GM18951 (cell line): ENCODE data around the gene TM2D3.
"Not testable (repeated sequence)": the region's sequence is repeated elsewhere in the genome, so short reads cannot be mapped to it uniquely, and the experiment has no call there.

Source experiments
- POLR2A ChIP-seq: IDR thresholded peaks from 4 replicates; pipeline ENCODE4 v1.6.1; 2011; ENCODE audit warnings: mild to moderate bottlenecking; ENCODE audit not compliant: insufficient read length, insufficient read depth; ENCODE audit errors: extremely low read depth
- in situ Hi-C: fragments of 300-500 bp; cut with MboI; formaldehyde crosslinking; loops from one replicate; pipeline ENCODE4 v1.12.0; 2022; ENCODE audit warnings: low sequenced_read_pairs, mixed read lengths, inconsistent platforms; ENCODE audit not compliant: unreplicated experiment

The TM2D3 gene

DNA sequence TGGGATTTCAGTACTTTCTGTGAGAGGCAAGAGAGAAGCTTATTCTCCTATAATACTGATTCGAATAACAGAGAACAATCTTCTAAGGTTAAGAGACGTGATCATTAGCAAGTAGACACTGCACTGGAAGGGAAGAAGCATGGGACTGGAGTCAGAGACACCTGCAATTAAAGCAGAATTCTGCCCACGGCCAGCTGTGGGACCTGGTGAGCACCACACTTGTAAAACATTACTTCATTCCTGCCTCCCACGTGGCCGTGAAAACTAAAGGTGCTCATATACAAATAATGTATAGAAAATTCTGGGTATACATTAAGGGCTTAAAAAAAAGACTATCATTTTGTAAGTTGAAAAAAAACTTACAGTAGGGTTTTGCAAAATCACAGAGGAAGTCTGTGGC, 2.0 kb downstream of the TM2D3 start:
- in situ Hi-C loops: no loop called here
- no peak for TF ChIP-seq POLR2A

DNA sequence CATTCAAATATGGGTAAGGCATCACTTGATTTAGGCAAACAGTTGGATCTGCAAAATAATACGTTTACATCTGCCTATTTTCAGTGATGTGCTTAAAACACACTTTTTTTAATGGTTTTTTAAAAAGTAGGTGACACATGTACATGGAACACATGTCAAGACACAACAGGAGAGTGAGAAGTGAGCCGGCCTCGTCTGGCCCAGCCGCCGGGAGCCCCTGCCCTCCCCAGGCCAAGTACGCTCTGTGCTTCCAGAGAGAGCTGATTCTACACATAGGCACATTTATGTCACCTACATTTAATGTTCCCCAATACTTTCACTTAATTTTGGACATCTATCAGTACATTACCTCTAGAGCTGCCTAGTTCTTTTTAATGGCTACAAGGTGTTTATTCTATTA, 3.8 kb downstream of the TM2D3 start:
- no peak for TF ChIP-seq POLR2A
- in situ Hi-C loops: no loop called here

DNA sequence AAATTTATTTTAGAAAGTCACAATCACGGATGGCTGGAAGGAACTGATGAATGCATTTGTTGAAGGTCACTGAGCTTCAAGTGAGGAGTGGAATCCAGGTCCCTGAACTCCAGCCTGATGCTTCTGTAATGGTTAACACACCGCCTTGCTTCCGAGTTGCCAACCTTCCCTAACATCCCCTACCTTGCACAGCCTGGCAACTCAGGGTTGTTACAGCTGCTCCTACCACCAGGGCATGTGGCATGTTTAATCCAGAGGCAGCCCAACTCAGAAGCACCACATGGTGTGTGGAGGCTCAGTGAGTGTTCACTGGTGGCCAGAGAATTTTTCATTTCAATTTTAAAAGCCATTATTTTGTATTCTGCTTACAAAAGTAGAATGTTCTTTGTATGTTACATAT, 4.9 kb downstream of the TM2D3 start:
- TF ChIP-seq POLR2A: no peak
- in situ Hi-C loops: no loop called here

DNA sequence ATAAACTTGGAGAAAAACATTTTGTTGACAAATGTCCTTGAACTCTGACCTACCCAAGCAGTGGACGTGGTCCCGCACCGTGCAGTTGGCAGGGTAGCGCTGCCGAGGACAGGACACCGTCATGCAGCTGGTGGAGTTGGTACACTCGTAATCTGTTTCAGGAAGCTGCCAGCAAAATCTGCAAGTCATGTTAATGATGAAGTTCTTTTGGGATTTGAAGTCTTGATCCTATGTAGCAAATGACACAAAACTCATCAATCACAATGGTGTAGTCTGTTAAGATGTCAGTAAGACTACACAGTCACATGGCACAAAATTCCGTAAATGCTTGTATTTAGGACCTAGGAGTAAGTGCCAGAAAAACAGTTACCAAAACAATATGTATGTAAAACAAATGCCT, 5.5 kb downstream of the TM2D3 start:
- in situ Hi-C loops: no loop called here
- no peak for TF ChIP-seq POLR2A

DNA sequence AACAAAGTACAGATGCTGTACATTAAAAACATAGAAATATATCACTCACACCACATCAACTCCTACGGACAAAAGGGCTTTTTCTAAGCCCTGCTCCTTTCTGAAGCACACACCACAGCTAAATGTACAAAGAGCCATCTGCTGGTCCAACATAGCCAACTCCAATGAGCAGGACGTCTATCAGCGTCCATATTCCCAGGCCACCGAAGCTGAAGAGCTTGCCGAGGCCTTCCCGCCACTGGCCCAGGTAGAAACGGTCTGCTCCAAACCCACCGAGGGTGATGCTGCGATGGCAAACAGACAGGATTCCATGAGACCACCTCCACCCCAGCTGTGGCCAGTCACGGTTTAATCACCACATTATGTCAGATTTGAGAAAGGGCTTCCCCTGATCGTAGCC, 9.8 kb downstream of the TM2D3 start:
- in situ Hi-C loops: loop anchor here (5.0 kb wide), 1 partner anchor 355 kb away; no protein-coding TSS in a partner anchor
- TF ChIP-seq POLR2A: no peak

DNA sequence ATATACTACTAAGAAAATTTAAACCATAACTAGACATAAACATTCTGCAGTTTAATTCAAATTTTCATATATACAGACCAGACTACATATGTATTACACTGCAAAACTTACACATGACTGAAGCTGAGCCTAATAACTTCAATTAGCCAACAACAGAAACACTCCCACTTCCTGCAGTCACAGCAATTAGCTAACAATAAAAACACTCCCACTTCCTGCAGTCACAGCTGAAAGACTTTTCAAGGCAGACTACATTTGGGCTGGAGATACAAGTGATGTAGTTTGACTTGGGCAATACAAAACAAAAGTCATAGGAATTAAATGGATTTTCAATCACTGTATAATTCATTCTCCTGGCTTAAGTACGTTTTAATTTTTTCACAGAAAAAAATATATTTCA, 10.3 kb downstream of the TM2D3 start:
- in situ Hi-C loops: loop anchor here (5.0 kb wide), 1 partner anchor 355 kb away; no protein-coding TSS in a partner anchor
- no peak for TF ChIP-seq POLR2A

DNA sequence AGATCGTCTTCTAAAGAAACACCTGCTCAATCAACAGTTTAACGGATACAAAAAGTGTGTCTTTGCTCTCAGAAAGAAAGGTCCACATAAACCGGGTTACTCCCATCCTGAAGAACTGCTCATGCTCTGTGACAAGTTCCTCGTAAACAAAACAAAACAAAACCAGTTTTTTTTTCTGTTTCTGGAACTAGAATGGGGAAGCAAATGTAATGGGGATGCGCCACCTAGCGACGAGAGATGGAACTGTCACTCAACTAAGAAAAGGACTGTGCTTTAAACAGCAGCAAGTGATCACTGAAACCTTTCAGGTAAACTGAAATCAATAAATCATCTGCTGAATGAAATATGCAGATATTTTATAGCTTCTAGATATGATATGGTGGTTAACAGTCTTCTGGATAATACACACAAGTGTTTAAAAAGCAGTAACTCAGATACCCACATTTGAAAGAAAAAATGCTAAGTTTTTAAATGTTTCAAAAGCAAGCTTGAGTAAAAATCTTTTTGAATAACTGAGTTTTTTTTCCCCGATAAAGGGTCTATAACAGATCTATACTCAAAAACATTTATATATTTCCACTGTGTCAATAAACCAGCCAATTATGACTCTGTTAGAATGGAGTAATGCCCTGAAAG, 10.9 kb downstream of the TM2D3 start:
- in situ Hi-C loops: loop anchor here (5.0 kb wide), 1 partner anchor 354 kb away; no protein-coding TSS in a partner anchor
- TF ChIP-seq POLR2A: no peak

DNA sequence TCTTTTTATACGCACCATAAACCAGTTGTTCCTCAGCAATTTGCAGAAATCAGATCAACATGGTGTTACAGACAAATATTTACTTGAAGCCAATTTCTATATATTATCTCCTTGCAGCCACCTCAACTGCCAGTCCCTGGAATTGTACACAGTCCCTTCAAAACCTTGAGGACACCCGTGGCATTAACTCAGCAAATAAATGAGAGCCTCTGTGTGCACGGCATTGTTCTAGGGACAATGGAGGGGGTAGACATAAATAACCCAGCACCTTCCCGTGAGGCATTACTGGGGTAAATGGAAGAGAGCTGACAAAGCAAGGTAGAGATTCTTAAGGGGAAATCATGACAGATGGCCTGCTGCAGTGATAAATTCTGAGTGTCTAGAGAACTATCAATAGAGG, 12.5 kb downstream of the TM2D3 start:
- in situ Hi-C loops: loop anchor here (5.0 kb wide), 1 partner anchor 352 kb away; no protein-coding TSS in a partner anchor

DNA sequence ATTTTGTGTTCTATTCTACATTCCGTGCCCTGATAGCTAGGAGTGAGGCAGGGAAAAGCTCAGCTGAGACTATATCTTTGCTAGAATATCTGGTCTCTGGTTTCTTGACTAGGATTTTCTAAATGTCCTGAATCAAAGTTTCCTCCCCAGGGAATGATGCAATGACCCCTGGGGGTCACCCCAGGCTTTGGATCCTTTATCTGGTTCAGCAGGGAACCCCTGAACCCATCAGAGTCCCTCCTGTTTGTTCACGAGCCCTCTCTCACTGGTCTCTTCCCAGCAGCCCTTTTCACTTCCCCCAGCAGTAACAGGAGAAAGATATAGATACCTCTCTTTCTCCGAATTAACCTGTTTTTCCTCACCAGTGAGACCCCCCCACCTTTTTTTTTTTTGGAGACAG, 14.3 kb downstream of the TM2D3 start:
- in situ Hi-C loops: no loop called here

More for the DNA sequence above, 12.5 kb downstream of the TM2D3 start:
- TF ChIP-seq POLR2A: no peak

DNA sequence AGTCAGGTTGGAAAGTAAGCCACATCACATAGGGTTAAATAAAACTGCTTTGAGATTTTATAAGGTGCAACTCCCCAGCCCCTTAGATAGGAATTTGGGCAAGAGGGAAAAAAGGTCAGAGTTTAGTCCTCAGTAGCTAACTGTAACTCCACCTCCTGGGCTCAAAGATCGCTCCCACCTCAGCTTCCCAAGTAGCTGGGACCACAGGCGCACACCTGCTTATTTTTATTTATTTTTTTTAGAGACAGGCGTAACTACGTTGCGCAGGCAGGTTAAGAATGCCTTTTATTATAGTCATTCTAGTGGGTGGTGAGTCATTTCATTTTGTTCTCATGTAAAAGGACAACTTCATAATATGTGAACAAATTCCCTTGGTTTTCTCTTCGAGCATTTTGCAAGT, 14.7 kb downstream of the TM2D3 start:
- in situ Hi-C loops: no loop called here
- no peak for TF ChIP-seq POLR2A

More for the DNA sequence above, 14.3 kb downstream of the TM2D3 start:
- no peak for TF ChIP-seq POLR2A

DNA sequence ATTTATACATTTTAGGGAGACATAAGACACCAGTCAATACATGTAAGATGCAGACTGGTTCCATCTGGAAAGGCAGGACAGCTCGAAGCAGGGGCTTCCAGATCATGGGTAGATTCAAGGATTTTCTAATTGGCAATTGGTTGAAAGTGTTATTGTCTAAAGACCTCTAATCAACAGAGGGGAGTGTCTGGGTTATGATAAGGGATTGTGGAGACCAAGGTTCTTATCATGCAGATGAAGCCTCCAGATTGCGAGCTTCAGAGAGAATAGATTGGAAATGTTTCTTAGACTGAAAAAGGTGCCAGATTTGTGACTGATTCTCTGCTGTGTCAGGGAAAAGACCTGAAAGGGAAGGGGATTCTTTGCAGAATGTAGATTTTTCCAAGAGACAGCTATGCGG, 15.1 kb downstream of the TM2D3 start:
- in situ Hi-C loops: no loop called here
- TF ChIP-seq POLR2A: no peak

DNA sequence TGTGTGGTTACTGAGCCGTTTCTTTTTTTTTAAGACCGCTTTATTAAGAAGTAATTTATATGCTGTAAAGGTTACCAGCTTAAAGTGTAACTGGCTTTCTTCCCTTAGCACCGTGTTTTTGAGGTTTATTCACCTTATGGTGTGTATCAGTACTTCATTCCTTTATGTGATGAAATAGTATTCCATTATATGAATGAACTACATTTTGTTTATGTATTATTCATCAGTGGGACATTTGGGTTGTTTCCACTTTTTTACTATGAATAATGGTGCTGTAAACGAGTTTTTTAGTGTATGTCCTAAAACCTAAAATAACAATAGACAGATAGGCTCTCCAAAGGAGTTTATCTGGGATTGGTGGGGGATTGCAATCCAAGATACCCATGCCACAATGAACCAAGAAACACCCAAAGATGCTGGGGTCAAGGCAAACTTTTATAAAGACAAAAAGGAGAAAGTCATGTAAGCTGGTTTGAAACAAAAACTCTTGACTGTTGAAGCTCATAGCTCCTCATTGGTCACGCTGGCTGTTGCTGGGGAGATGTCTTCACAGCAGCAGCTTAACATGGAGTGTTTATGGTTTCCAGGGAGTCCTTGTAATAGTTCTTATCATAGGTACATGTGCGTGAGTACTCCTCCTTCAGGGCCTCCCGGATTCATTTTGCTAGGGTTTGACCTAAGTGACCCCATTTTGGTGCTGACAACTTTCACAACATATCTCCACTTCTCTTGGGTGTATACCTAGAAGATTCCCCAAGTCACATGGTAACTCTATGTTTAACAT, 16.0 kb downstream of the TM2D3 start:
- no peak for TF ChIP-seq POLR2A
- in situ Hi-C loops: no loop called here

DNA sequence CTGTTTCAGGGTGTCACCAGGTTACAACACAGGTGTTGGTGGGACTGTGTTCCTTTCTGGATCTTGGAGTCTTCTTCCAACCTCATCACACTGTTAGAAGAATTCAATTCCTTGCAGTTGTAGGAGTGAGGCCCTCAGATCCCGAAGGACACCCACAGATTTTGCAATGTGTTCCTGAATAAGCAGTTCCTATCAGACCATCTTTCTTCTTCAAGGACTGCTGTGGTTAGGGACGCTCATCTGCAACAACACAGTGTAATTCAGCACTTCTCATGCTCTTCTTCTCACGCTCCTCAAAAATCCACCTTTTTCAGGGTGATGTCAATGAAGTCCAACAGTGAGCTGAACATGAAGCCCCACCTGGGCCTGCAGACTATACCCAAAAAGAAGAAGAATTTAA, 18.8 kb downstream of the TM2D3 start:
- TF ChIP-seq POLR2A: no peak
- in situ Hi-C loops: no loop called here

DNA sequence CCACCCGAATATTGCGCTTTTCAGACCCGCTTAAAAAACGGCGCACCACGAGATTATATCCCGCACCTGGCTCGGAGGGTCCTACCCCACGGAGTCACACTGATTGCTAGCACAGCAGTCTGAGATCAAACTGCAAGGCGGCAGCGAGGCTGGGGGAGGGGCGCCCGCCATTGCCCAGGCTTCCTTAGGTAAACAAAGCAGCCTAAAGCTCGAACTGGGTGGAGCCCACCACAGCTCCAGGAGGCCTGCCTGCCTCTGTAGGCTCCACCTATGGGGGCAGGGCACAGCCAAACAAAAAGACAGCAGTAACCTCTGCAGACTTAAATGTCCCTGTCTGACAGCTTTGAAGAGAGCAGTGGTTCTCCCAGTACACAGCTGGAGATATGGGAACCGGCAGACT, 25.5 kb downstream of the TM2D3 start:
- in situ Hi-C loops: not testable (repeated sequence)
